Heart right ventricle (tissue), 16 donors: ENCODE measurements around the gene DIS3L2. TPM values are rescaled to one million over a fixed set of nuclear protein-coding genes. Genes with fewer than 3 reads are reported as not detected.

ENCODE experiments used
- ATAC-seq, 8 donors: fragments of 200-7000 bp; cut with Tn5 transposase; one replicate each; pipeline ENCODE4 v1.9.1; 2020; ENCODE audit warnings: mild to moderate bottlenecking in 8 of 8, moderate library complexity in 8 of 8, moderate number of reproducible peaks in 1 of 8
- DNase-seq, 2 donors: peaks; one replicate each; pipeline ENCODE4 v3.0.0-alpha.2; 2020
- H3K27ac ChIP-seq, 10 donors: fragments of 200-600 bp; sonication (generic) in 2 of 10; one replicate each; pipeline versions ENCODE4 v1.5.0 to v1.8.0; 2020 to 2022; ENCODE audit warnings: mild to moderate bottlenecking in 3 of 10
- H3K27me3 ChIP-seq, 7 donors: fragments of 200-600 bp; one replicate each; pipeline ENCODE4 v1.8.0; 2021 to 2022; ENCODE audit warnings: mild to moderate bottlenecking in 2 of 7
- H3K36me3 ChIP-seq, 9 donors: fragments of 200-600 bp; sonication (generic) in 1 of 9; one replicate each; pipeline versions ENCODE4 v1.5.0 to v1.8.0; 2020 to 2022; ENCODE audit warnings: mild to moderate bottlenecking in 2 of 9
- H3K4me1 ChIP-seq, 9 donors: fragments of 200-600 bp; sonication (generic) in 1 of 9; one replicate each; pipeline versions ENCODE4 v1.5.0 to v1.8.0; 2020 to 2022; ENCODE audit warnings: mild to moderate bottlenecking in 4 of 9
- H3K4me3 ChIP-seq, 10 donors: fragments of 200-600 bp; sonication (generic) in 2 of 10; one replicate each; pipeline versions ENCODE4 v1.5.0 to v1.8.0; 2020 to 2022; ENCODE audit warnings: mild to moderate bottlenecking in 7 of 10, moderate library complexity in 2 of 10
- H3K9me3 ChIP-seq, 11 donors: fragments of 200-600 bp in 10 of 11; sonication (generic) in 2 of 11; one replicate each; pipeline versions ENCODE4 v1.5.0 to v1.8.0; 2013 to 2022; ENCODE audit warnings: mild to moderate bottlenecking in 2 of 11, control low read depth in 1 of 11, moderate library complexity in 1 of 11
- WGBS, 2 donors: extraction: QIAGEN DNeasy Blood & Tissue Kit; methylation state at CpG; one replicate each; pipeline ENCODE4 v1.1.7; 2013; ENCODE audit warnings: inconsistent platforms in 1 of 2; 5-methylcytosine and 5-hydroxymethylcytosine counted together
- intact Hi-C, 10 donors: fragments of 100-400 bp; cut with DNase I; formaldehyde crosslinking; loops; one replicate each; pipeline versions ENCODE4 v1.11.1 to v1.14.2; 2022
- polyA plus RNA-seq, 2 donors: library from polyadenylated mRNA; stranded (reverse); fragments of 200-250 nt; gene quantifications; one replicate each; pipeline ENCODE4 v1.2.3, GENCODE V29; 2013
- total RNA-seq, 10 donors: library from RNA; stranded (reverse); fragmentation: NEBNext Ultra II Directional in 3 of 10; extraction: Animal tissue kit (Norgen Biotek cat#: 25700) in 3 of 10; gene quantifications; one replicate each; pipeline versions ENCODE4 v1.2.1 to v1.2.4, GENCODE V29; 2021 to 2023
- TF ChIP-seq, protein P1 (sequence below), 9 donors: fragments of 200-600 bp; sonication (generic) in 2 of 9; IDR thresholded peaks; one replicate each; pipeline versions ENCODE4 v1.5.0 to v1.8.0; 2021 to 2022; ENCODE audit warnings: antibody characterized with exemption in 9 of 9, mild to moderate bottlenecking in 5 of 9, moderate library complexity in 1 of 9
- donor health status: Arrhythmogenic right ventricular cardiomyopathy.
- donor health status: ischemic (EF 13 %, LVEDD 7.1; RV severe dilation, severe dysfunction).
- donor health status: healthy with polysubstance abuse.
- donor health status: DM: no; HTN: yes; CAD: no.
- donor health status: DM: no; HTN: no; CAD: no.
- donor health status: ischemic (EF 25% LVEDD 6.9; RV normal size, moderate dysfunction).
- donor health status: ischemic (EF 25% LVEDD 5.7; RV mildly dilated, moderate dysfunction).
- donor health status: healthy.
- donor health status: DM: yes; HTN: yes; CAD: no.
- donor health status: Ischemic cardiomyopathy.
- donor health status: ischemic (EF 35%, LVEDD 5.7; RV mildly dilated, moderate dysfunction).
- donor health status: nonischemic (EF 11% LVEDD 7.7; RV severe dilation, severe dysfunction).
- donor health status: DM: yes; HTN: yes; CAD: no.
- donor health status: PGD.
- donor health status: ischemic (EF 29% LVEDD 5.4; RV normal size, mild dysfunction).
- donor health status: nonischemic (EF 23%, LVEDD 6.1; RV moderate dilation, normal function).

The DIS3L2 gene
- total and polyA plus RNA-seq, 12 donors: 9.5 to 24.5 (median 18.5) TPM

DNA sequence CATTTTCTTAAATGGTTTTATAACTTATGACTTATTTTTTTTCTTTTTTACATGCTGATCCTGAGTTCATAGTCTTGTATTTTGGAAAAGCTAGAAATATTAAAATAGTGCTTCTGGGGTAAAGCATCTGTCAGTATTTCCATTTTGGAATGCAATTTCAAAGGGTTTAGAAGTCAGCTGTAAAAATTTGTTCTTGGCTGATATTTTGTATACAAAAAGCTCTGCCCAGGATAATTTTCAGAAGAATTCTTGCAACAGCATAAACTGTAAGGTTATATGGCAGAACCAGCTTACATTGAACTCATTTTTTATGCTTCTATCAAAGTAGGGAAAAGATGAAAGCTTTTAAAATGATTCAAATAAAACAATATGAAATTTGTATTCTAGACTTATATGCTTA is 97.4 kb downstream of the DIS3L2 start:
- H3K27me3 ChIP-seq: no peaks in the 10 kb centered on the region
- H3K4me1 ChIP-seq: peaks cover 0 to 5% (median 0%) of the 10 kb centered on the region in 9 donors
- H3K36me3 ChIP-seq: no peaks in the 10 kb centered on the region
- TF ChIP-seq, protein P1, sequence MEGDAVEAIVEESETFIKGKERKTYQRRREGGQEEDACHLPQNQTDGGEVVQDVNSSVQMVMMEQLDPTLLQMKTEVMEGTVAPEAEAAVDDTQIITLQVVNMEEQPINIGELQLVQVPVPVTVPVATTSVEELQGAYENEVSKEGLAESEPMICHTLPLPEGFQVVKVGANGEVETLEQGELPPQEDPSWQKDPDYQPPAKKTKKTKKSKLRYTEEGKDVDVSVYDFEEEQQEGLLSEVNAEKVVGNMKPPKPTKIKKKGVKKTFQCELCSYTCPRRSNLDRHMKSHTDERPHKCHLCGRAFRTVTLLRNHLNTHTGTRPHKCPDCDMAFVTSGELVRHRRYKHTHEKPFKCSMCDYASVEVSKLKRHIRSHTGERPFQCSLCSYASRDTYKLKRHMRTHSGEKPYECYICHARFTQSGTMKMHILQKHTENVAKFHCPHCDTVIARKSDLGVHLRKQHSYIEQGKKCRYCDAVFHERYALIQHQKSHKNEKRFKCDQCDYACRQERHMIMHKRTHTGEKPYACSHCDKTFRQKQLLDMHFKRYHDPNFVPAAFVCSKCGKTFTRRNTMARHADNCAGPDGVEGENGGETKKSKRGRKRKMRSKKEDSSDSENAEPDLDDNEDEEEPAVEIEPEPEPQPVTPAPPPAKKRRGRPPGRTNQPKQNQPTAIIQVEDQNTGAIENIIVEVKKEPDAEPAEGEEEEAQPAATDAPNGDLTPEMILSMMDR (IDR thresholded peaks at IDR 0.05): no peak
- no peak overlapping the region for H3K27ac ChIP-seq
- DNase-seq (no peak), ATAC-seq (no peak)
- H3K9me3 ChIP-seq: peaks cover 0 to 12% (median 0%) of the 10 kb centered on the region in 11 donors
- intact Hi-C loops: no loop called here
- no peak overlapping the region for H3K4me3 ChIP-seq

DNA sequence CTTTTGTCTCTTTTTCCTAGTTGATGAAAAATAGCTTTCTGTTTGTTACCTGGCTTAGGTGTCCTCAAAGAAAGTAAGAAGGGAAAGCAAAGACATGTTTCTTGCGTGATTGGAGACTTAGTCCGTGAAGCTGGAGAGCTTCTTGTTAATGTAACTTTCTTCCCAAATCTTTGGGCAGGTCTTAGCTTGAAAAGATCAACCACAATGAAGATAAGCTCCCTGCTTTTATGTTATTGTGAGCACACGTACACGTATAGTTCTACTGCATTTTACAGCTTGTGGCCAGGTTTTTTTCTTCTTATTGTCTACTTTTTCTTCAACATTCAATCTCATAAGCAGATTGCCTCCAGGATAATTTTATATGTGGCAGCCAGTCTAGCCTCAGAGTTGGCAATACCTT is 99.8 kb downstream of the DIS3L2 start:
- Histone ChIP-seq H3K4me1 (no peaks in the 10 kb centered on the region), H3K27me3 (no peaks in the 10 kb centered on the region), H3K36me3 (no peaks in the 10 kb centered on the region), H3K9me3 (peaks cover 0 to 12% (median 0%) of the 10 kb centered on the region in 11 donors), H3K27ac (no peak overlapping the region), H3K4me3 (no peak overlapping the region)
- DNase-seq (no peak), ATAC-seq (no peak)
- WGBS, 2 donors: 86% methylated on average over 4 of the region's 4 CpGs
- intact Hi-C loops: no loop called here
- TF ChIP-seq, protein P1 (IDR thresholded peaks at IDR 0.05): no peak

DNA sequence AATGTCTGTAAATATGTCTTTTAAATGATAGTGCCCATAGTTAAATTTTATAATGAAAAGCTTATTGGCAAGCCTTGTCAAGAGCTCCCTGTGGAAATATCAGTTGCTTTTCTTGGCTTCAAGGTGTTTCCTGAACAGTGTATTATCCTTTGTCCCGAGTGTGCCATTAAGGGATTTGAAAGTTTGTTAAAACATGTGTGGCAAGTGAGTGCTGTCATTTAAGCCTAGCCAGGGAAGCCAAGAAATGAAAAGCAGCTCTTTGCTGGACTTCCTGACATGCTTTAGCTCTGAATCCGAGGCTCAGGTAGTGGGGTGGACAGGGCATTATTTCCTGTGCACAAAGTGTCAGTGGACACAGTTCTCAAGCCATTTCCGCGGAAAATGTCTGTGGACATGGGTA is 111.5 kb downstream of the DIS3L2 start:
- TF ChIP-seq, protein P1 (IDR thresholded peaks at IDR 0.05): no peak
- DNase-seq (no peak), ATAC-seq (peak in 4 of 8 donors; percentile 35 to 58 (median 52))
- intact Hi-C loops: no loop called here
- H3K9me3 ChIP-seq: no peaks in the 10 kb centered on the region
- peaks cover 0 to 37% (median 21%) of the 10 kb centered on the region in 9 donors for H3K4me1 ChIP-seq
- 42 to 43% methylated on average over 4 of the region's 4 CpGs for WGBS, 2 donors
- no peaks in the 10 kb centered on the region for H3K27me3 ChIP-seq
- no peak overlapping the region for H3K27ac ChIP-seq
- no peak overlapping the region for H3K4me3 ChIP-seq
- H3K36me3 ChIP-seq: no peaks in the 10 kb centered on the region

DNA sequence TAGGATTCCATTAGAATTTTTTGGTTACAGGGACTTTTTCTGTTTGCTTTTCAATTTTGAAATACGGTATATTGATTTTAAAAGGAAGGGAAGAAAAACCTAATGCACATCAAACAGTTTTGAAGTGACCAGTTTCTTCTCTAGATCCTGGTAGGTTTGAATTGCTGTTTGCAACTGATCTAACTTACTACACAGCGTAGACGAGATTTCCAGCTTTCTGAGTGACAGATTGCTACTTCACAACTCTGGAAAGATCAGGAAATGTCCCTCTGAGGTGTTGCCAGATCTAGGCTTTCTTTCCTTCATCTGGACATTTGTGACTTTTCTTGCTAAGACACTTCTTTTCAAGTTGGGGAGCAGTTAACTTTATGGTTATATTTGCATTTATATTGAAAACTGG is 112.2 kb downstream of the DIS3L2 start:
- no peak for ATAC-seq
- Histone ChIP-seq H3K4me1 (peaks cover 0 to 37% (median 21%) of the 10 kb centered on the region in 9 donors), H3K4me3 (no peak overlapping the region), H3K9me3 (no peaks in the 10 kb centered on the region), H3K27ac (no peak overlapping the region), H3K27me3 (no peaks in the 10 kb centered on the region), H3K36me3 (no peaks in the 10 kb centered on the region)
- intact Hi-C loops: no loop called here
- WGBS, 2 donors: 77 to 82% methylated on average over 3 of the region's 3 CpGs
- TF ChIP-seq, protein P1 (IDR thresholded peaks at IDR 0.05): no peak
- no peak for DNase-seq
